NCI-H82 (cell line): Measurements from ENCODE around the gene BRD3OS.
A peak's percentile ranks its signal among the peaks of the same experiment; 100 is the strongest.

ENCODE experiments used
- DNase-seq: peaks from one replicate; lab custom pipeline; 2025; lab: John Stamatoyannopoulos, UW

The BRD3OS gene

DNA sequence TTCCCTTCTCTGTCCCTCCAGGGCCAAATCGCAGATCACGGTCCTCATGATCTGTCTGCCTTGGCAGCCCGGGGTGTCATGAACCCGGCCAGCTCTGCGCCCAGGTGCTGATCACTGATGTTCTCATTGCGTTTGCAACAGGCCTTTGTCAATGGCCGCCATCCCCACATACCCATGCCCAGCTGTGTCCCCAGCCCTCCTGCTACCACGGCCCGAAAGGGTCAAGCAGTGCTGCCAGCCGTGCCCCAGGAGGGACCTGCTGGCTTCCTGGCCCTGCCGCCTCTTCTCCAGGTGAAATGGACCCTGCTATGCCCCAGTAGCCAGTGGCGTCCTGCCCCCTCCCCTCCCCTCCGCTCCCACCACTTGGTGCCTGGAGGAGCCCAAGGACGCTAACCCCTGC is 20.4 kb upstream of the BRD3OS start:
- no peak for DNase-seq

DNA sequence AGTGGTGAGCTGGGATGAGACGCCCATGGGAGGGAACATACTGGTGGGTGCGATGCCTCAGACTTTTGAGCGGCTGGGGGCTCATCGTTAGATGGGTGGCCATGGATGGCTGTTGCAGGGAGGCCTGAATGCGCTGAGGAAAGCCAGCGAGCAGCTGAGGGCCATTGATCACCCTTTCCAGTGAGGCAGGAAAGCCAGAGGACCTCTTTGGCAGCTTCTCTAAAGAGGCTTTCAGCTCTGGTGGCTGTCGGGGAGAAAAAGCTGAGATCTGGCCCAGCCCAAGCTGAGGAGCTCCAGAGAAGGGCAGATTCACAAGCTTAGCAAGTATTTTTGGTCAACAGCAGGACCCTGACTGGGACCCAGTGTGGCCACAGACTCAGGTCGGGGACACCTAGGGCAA is 19.9 kb upstream of the BRD3OS start:
- no peak for DNase-seq

DNA sequence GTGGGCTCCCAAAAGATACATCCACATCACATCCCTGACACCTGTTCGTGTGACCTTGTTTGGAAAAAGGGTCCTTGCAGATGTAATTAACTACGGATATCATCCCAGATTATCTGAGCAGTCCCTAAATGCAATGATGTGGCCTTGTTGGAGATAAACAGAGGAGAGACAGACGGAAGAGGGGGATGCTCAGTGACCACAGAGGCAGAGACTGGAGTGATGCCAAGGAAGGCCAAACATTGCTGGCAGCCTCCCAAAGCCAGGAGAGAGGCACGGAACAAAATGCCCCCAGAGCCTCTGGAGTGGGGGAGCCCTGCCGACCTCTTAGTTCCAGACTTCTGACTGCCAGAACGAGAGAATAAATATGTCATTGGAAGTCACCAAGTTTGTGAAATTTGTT is 18.1 kb upstream of the BRD3OS start:
- peak; percentile 64 for DNase-seq

DNA sequence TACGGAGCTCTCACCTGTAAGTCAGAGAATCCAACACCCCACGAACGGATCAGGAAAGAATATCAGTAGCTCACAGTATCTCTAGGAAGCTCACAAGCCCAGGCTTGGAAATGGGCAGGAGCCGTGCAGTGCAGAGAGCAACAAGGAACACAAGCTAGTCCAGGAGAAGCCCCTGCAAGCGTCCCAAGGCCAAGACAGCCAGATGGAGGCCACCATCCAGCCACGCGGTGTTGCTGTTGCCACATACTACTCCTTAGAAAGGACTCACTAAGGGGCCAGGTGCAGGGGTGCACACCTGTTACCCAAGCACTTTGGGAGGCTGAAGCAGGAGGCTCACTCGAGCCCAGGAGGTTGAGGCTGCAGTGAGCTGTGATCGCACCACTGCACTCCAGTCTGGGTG is 17.7 kb upstream of the BRD3OS start:
- DNase-seq = no peak

DNA sequence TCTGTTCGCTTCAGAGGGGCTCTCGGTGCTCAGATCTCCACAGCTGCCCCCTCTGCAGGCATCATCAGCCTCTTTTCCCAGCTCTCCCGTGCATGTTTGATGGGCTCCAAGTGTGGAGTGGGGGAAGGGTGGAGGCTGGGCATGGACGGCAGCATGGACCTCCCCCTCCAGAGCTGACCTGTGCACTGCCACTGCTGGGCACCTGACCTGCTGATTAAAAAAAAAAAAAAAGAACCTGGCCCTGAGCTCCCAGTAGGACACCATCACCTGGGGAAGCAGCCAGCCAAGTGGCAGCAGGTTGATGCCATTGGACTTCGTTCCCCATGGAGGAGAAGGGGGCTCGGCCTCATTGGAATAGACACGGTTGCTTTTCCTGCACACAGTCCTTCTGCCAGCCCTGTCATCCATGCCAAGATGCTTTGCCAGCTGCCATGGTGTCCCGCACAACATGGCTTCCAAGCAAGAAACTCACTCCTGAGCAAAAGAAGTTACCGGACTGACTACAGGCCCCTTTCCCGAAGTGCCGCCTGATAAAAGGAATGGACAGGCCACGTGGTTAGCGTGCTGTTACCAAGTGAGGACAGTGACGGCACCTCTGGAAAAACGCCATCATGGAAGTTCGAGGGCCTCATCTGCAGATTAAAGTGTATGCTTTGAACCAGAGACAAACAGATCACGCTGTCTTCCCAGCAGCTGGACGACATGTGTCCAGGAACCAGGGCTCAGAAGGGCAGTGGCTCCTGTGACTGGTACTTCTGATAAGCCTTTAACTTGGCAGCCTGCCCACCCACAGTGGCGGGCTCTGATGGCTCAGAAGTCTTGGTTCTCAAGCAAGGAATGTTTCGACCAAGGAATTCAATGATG is 14.7 kb upstream of the BRD3OS start:
- DNase-seq = peak; percentile 54

DNA sequence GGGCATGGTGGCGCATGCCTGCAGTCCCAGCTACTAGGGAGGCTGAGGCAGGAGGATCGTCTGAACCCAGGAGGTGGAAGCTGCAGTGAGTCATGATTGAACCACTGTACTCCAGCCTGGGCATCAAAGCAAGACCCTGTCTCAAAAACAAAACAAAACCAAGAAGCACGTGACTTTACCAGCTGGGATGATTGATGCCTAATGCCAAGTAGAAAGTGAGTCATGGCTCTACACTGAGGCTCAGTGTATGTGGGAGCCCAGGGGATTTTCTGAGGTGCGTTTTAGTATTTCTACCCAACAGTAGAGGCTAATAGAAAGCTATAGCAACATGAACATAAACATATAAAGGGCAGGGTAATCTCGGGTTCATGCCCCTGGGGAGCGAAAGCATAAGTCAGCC is 13.9 kb upstream of the BRD3OS start:
- DNase-seq = no peak

DNA sequence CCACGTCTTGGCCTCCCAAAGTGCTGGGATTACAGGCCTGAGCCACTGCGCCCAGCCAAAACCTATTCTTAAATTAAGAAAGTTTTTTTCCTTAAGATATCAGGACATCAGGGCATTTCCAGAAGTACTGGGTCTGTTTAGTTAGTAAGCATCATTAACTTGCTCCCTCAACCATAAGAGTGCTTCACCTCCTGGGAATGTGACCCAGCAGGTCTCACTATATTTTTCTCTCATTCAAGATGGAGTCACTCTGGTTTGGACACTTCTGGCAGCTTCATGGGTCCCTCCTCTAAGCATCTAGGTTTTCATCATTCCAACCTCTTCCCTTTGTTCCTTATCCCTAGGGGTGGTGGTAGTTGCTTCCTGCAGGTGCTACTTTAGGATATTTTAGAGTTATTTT is 10.3 kb upstream of the BRD3OS start:
- no peak for DNase-seq

DNA sequence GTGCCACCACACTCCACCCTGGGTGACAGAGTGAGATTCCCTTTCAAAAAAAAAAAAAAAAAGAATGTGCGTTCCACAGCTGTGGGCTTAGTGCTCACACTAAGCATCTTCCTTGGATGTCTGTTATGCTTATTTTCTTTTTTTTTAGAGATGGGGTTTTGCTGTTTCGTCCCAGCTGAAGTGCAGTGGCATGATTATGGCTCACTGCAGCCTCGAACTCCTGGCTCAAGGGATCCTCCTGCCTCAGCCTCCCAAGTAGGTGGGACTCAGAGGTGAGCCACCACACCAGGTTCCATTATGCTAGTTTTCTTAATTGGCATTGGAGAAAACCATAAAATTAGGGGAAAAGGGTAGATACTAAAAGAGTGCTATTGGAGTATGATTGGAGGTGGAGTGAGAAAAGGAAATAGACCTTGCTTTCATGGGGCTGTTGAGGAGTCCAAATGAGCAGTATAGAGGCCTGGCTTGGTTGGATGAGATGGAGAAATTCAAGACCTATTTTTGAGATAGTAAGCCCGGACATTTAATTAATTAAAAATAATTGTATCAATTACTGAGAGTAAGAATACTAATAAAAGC is 978 bp upstream of the BRD3OS start:
- no peak for DNase-seq

DNA sequence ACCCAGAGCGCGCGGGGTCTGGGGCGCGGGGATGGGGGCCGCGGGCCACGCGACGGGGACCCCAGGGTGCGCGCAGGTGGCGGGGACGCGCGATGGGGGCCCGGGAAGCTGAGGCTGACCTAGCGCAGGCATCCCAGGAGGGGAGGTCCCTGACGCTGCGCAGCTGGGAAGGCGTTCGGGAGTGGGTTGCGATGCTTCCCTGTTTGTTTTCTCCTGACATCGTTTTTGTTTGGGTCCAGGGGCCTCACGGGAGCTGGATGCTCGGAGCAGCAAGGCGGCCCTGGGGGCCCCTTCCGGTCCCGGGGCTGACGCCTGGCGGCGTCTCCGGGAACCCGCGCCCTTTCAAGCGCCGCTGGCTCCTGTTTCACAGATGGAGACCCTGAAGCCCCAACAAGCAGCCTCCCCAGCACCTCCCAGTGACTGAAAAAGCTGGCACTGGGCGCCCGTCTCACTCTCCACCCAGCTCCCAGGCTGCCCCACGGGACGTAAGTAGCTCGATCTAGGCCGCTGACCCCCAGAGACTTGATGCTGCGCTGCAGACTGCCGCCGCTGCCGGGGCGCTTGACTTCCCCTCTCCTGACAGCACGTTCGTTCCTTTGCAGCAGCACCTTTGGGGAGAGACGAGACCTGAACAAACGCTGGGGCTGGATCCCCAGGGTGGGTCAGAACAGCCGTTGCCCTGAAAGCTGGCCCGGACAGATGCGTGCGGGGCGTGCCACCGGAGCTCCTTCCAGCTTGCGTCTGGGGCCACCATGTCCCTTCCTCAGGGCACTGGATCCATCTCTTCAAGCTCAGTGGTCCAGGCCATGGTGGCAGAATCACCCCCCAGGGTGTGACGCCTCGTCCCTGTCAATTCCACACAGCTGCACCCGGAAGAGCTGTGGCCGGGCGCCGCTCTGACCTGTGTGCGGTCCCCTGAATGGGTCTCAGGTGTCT is 593 bp downstream of the BRD3OS start:
- peak; percentile 64 for DNase-seq

DNA sequence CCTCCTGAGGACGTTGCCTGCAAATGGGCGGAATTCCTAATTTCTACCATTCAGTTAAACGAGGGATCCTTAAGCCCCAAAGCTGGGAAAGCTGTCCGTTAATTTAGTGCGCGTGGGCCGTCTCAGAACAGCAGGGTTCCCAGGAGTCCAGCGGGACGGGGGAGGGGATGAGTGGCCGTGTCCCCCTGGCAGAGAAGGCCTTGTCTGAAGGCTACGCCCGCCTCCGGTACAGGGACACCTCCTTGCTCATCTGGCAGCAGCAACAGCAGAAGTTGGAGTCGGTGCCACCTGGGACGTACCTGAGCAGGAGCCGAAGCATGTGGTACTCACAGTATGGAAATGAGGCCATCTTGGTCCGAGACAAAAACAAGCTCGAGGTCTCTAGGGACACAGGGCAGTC is 1.3 kb downstream of the BRD3OS start:
- DNase-seq = no peak

DNA sequence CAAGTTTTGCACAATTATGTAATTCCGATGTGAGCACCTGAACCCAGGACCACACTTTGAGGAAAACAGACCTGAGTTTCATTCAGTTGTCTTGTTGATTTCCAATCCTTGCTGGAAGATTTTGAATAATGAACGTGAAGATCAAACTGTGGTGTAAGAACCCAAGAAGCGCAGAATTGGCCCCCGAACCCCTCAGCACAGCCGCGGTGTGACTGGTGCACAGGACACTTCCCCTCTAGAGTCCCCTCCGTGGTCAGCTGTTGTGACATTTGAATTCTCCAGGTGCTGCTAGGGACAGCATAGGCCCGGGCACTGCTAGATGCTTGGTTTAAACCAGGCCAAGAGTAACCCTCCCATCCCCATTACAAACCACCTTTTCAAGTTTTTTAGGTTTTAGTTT is 1.7 kb downstream of the BRD3OS start:
- DNase-seq = no peak

DNA sequence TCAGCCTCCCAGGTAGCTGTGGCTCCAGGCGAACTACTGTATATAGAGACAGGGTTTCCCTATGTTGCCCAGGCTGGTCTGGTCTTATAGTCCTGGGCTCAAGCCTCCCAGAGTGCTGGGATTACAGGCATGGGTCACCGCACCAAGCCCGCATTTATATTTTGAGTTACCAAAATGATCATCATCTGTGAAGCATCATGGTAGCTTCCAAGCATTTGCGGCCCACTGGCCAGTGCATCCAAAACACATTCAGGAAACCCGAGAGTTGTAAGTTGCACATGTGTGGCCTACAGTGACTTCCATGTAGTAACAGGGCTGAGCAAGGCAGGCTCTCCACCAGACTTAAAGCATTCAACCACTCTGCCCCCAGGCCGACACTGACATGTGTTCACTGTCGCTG is 2.3 kb downstream of the BRD3OS start:
- peak; percentile 32 for DNase-seq

DNA sequence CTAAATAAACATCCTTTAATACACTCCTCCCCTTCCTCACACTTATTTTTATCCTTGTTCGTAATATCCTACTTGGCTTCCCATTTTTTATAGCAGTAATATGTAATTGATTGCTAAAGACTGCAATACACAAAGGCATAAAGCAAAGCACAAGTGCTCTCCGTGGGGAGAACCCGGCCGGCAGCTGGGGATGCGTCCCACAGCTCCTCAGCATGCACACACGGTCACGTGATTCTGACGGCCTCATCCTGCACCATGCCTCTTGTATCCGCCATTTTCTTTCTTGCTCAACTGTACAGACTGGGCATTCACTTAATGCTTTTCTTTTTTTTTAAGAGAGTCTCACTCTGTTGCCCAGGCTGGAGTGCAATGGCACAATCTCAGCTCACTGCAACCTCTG is 2.8 kb downstream of the BRD3OS start:
- DNase-seq = no peak

DNA sequence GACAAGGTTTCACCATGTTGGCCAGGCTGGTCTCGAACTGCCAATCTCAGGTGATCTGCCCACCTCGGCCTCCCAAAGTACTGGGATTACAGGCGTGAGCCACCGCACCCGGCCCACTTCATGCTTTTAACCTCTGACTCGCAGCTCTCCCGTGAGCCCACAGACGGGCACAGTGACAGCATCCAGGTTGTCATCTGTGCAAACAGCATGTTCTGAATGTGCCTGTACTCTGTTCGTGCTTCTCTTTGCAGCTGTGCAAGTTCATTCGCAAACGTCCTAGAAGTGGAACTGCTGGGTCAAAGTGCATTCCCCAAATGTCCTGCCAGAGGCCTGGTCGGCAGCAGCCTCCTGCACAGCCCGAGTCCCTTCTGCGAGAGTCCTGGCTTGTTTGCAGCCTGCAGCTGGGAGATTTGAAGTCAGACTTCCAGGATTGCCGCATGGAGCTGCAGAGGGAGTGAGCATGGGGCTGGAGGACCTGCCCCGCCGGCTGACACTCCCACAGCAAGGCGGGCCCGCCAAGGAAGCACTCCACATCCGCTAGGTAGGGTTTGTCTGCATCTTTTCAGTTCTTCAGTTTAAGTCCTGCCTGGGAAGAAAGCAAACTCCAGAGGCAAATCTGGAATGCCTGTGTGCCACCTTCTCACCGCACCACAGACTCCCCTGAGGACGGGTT is 3.4 kb downstream of the BRD3OS start:
- DNase-seq = no peak

DNA sequence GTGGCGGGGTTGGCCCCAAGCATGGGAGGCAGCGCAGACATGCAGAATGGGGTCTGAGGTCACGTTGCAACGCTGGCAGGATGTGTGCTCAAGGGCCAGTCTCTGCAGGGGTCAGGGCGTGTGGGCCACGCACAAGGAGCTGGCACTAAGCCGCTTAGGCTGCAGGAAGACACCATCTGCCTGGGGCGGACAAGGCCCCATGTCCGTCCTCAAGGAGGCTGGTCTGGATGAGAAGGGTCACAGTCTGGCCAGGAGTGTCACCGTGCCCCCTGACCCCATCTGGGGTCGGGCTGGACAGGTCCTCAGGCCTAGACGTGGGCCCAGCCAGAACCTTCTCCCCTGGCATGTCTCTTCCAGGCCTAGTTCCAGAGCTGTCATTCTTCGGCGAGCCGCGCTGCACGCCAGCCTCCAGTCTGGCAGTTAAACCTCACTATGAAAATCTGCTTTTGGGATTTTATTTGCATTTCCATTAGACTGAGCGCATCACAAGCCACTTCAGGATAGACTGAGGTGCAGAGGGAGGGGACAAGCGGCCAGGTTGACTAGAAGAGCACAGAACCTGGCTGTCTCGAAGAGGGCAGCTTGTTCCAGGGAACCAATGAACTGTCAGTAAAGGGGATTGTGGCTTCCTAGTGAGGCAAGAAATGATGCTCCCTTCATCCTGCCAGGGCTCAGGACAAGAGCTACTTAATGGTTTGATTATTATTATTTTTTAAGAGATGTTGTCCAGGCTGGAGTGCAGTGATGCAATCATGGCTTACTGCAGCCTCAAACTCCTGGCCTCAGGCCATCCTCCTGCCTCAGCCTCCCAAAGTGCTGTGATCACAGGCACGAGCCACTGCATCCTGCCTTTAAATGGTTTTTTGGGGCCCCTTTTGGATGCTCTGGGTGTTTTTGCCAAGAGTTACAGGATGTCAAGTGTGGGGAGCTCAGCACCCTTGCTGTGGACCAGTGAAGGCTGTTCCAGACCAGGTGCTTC is 4.3 kb downstream of the BRD3OS start:
- DNase-seq = peak; percentile 31

DNA sequence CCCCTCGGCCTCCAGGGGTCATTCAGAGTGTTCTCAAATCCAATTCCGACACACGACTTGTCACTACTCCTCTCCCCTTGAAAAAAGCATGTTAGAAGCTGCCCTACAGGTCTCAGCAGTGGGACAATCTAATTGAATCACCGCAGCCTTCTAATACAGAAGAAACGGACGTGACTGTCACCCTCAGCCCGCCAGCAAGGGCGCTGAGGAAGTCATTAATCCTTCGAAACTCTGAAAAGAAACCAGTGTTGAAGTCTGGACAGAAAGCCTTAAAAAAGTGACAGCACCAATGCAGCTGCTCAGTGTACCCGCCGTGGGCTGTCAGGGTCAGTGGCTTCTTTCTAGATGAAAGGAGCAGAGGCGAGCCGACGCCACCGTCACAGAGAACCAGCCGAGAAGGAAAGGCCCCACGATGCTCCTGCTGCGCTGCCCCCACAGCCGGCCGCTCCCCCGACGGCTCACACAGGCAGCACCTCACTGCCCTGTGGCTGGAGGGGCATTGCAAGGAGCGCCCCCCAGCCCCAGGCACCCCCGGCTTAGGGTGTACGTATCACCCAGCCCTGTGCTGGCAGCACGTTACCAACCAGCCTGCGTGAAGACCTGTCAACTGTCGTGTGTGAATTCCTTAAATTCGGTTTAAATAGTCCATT is 5.7 kb downstream of the BRD3OS start:
- no peak for DNase-seq

DNA sequence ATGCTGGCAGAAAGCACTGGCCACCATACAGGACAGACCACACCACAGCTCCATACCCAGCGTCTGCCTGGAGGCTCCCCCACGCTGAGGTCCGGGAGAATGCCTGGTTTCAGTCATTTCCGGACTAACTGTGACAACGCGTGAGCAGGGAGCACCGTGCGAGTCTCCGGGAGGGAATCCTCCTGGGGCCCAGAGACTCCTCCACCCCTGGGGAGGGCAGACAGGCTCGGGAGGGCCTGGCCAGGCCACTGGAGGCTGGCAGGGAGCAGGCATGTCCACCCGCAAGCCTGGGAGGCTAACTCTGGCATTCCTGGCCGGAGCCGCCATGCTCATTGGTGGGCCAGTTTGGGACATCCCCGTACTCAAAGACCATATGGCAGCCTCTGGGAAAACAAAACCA is 6.5 kb downstream of the BRD3OS start:
- DNase-seq = no peak

DNA sequence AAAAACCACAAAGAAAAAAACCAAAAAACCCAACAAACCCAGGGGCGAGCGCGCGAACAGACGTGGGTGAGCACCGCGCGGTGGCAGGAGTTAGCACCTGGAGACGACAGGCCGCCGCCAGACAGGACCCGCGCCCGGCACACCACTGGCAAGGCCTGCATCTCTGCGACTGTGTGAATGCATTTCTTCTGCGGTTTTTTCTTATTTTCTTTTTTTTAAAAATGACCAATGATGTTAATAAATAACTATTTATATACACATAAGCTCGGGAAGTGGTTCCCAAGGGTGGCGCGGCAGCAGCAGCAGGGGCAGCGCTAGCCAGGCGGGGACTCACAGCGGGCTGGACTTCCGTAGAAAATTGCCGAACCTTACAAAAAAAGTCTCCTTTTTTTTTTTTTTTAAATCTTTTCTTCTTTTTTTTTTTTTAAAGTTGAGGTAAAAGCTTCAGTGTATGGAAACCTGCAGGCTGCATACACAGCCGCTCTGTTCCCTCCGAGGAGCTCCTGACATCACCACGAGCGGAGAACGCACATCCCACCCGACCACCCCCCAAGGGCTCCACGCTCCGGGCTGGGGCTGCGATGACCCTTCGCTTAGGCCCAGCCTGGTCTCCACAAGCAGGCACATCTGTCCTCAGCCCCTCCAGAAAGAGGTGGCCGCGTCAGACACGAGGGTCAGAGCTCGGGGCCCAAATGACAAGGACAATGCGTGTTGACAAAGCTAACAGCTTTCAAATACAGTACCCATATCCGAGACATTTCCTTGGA is 7.4 kb downstream of the BRD3OS start:
- no peak for DNase-seq

DNA sequence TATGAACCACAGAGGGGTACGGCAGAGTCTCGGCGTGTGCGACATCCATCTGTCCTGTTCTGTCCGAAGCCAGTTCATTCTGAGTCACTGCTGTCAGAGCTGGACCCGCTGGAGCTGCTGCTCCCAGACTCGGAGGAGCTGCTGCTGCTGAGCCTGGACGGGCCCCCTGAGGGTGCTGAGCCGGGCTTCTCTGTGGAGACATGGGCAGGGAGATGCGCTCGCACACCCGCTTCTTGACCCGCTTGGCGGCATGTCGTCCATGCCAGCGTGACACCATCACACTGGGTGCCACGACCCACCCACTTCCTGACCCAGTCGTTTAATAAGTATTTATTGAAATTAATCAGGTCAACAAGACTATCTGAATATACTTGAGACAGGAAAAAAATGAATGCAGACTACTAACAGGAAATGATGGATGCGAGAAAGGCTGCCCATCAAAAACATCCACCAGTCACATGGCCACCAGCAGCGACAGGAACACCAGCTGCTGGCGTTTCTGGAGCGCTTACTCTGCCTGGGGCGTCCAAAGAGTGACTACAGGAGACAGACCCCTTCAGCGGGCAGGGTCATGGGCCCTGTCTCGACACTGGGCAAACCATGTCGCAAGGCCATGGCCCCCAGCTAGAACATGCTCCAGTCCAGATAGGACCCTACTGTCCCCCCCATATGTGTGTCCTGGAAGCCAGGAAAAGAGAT is 8.4 kb downstream of the BRD3OS start:
- DNase-seq = no peak
